ENCODE measurements around the gene DOP1A. TPM values are rescaled to one million over a fixed set of nuclear protein-coding genes. Genes with fewer than 3 reads are reported as not detected.
A peak's percentile ranks its signal among the peaks of the same experiment; 100 is the strongest.

Gene DOP1A
- polyA plus RNA-seq, 1 experiment: 4.7 TPM

- CTCF ChIA-PET: interaction anchor here (0.6 to 10.2 kb wide), 56 partner anchors 9 to 1440 kb away, joined by 3 to 281 read pairs (median 6); partner anchors contain the start of genes IBTK, PGM3, PRSS35 and RWDD2A
- POLR2A ChIA-PET: no interaction called here
- no peaks in the 10 kb centered on the region for H3K36me3 ChIP-seq (ENCODE audit: control insufficient read depth, insufficient read depth, low read length)
- no peaks in the 10 kb centered on the region for H3K27me3 ChIP-seq (ENCODE audit: control insufficient read depth, insufficient read depth, low read length)
- peak within 1 kb of the TSS; percentile 88 for H3K4me3 ChIP-seq (ENCODE audit: low read depth, low read length)
- no peak for DNase-seq (ENCODE audit: low read depth)
- TF ChIP-seq, protein P1, sequence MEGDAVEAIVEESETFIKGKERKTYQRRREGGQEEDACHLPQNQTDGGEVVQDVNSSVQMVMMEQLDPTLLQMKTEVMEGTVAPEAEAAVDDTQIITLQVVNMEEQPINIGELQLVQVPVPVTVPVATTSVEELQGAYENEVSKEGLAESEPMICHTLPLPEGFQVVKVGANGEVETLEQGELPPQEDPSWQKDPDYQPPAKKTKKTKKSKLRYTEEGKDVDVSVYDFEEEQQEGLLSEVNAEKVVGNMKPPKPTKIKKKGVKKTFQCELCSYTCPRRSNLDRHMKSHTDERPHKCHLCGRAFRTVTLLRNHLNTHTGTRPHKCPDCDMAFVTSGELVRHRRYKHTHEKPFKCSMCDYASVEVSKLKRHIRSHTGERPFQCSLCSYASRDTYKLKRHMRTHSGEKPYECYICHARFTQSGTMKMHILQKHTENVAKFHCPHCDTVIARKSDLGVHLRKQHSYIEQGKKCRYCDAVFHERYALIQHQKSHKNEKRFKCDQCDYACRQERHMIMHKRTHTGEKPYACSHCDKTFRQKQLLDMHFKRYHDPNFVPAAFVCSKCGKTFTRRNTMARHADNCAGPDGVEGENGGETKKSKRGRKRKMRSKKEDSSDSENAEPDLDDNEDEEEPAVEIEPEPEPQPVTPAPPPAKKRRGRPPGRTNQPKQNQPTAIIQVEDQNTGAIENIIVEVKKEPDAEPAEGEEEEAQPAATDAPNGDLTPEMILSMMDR (IDR thresholded peaks at IDR 0.05; ENCODE audit: insufficient read depth, low read depth, low read length): peak; percentile 89
Observed at GRCh38 chr6:83065511-83066192, 1.8 kb upstream of the DOP1A start, which contains the start of gene UBE3D. UBE3D (minus strand) TSS chr6:83065841; CDS start chr6:83065718, 123 bp downstream.

DNA sequence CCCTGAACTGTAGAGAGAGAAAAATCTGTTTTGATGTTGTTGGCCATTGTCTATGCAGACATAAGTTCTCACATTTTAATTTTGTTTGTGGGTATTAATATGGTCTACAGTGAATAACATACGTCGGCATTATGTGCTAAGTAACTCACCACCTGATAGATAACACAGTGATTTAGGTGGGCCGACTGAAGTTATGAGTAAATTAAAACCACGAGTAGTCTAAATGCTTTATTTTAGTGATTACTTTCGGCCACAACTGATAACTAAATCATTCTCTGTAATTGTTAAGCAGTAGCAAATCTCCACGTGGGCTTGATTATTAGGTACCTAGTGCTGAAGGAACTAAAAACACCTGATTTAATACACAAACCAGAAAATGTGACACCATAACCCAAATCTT is 1.1 kb downstream of the DOP1A start:
- POLR2A ChIA-PET: no interaction called here
- CTCF ChIA-PET: interaction anchor here (0.6 to 10.2 kb wide), 10 partner anchors 10 to 764 kb away, joined by 3 to 281 read pairs (median 14); partner anchors contain the start of genes PGM3, PRSS35 and RWDD2A
- Histone ChIP-seq H3K4me3 (ENCODE audit: low read depth, low read length) (peak overlapping the region; percentile 97), H3K36me3 (ENCODE audit: control insufficient read depth, insufficient read depth, low read length) (no peaks in the 10 kb centered on the region), H3K27me3 (ENCODE audit: control insufficient read depth, insufficient read depth, low read length) (no peaks in the 10 kb centered on the region)
- no peak for DNase-seq (ENCODE audit: low read depth)
- TF ChIP-seq, protein P1 (IDR thresholded peaks at IDR 0.05; ENCODE audit: insufficient read depth, low read depth, low read length): no peak

- CTCF ChIA-PET: interaction anchor here (10.2 kb wide), 1 partner anchor 150 kb away, joined by 281 read pairs; no protein-coding TSS in a partner anchor
- H3K4me3 ChIP-seq (ENCODE audit: low read depth, low read length): no peak overlapping the region
- TF ChIP-seq, protein P1 (IDR thresholded peaks at IDR 0.05; ENCODE audit: insufficient read depth, low read depth, low read length): no peak
- POLR2A ChIA-PET: no interaction called here
- no peak for DNase-seq (ENCODE audit: low read depth)
- H3K27me3 ChIP-seq (ENCODE audit: control insufficient read depth, insufficient read depth, low read length): no peaks in the 10 kb centered on the region
- H3K36me3 ChIP-seq (ENCODE audit: control insufficient read depth, insufficient read depth, low read length): no peaks in the 10 kb centered on the region
Observed at GRCh38 chr6:83069633-83070032, 2.2 kb downstream of the DOP1A start.

DNA sequence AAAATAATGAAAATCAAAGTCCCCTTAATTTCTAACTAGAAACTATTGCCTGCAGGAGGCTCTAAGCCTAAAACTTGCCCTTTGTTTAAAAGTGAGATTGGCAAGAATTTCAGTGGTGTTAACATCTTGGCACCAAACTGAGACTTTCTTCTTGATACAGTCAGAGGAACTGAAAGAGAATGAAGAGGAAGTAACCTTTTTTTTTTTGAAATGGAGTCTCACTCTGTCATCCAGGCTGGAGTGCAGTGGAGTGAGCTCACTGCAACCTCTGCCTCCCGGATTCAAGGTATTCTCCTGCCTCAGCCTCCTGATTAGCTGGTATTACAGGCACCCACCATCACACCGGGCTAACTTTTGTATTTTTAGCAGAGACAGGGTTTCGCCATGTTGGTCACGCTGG is 3.6 kb downstream of the DOP1A start:
- TF ChIP-seq, protein P1 (IDR thresholded peaks at IDR 0.05; ENCODE audit: insufficient read depth, low read depth, low read length): no peak
- no peak for DNase-seq (ENCODE audit: low read depth)
- Histone ChIP-seq H3K27me3 (ENCODE audit: control insufficient read depth, insufficient read depth, low read length) (no peaks in the 10 kb centered on the region), H3K36me3 (ENCODE audit: control insufficient read depth, insufficient read depth, low read length) (no peaks in the 10 kb centered on the region), H3K4me3 (ENCODE audit: low read depth, low read length) (no peak overlapping the region)
- ChIA-PET POLR2A (no interaction called here), CTCF (interaction anchor here (0.9 to 10.2 kb wide), 2 partner anchors 148 to 442 kb away, joined by 6 to 281 read pairs; partner anchors contain the start of gene PRSS35)

GRCh38 chr6:83071707-83072106 is 4.2 kb downstream of the DOP1A start:
- no peak overlapping the region for H3K4me3 ChIP-seq (ENCODE audit: low read depth, low read length)
- POLR2A ChIA-PET: no interaction called here
- H3K36me3 ChIP-seq (ENCODE audit: control insufficient read depth, insufficient read depth, low read length): no peaks in the 10 kb centered on the region
- no peak for DNase-seq (ENCODE audit: low read depth)
- no peaks in the 10 kb centered on the region for H3K27me3 ChIP-seq (ENCODE audit: control insufficient read depth, insufficient read depth, low read length)
- TF ChIP-seq, protein P1 (IDR thresholded peaks at IDR 0.05; ENCODE audit: insufficient read depth, low read depth, low read length): no peak
- CTCF ChIA-PET: interaction anchor here (10.2 kb wide), 1 partner anchor 147 kb away, joined by 281 read pairs; no protein-coding TSS in a partner anchor

Data from BJ (cell line).